Adrenal gland (tissue), 5 donors: Measurements from ENCODE around the gene TFF3.

Experiments used
- POLR2A ChIP-seq, 2 donors: fragments of 450-650 bp; IDR thresholded peaks; one replicate each; pipeline ENCODE4 v1.6.1; 2017; ENCODE audit warnings: antibody characterized with exemption in 2 of 2, mild to moderate bottlenecking in 2 of 2, moderate library complexity in 1 of 2
- TF ChIP-seq, protein P1 (sequence below), 6 experiments: fragments of 450-650 bp in 4 of 6; fragments of 200-600 bp in 2 of 6; sonication (generic) in 1 of 6; IDR thresholded peaks; 1 replicate in 5 of 6; 2 replicates in 1 of 6; pipeline versions ENCODE4 v1.5.1 to v1.8.0; 2016 to 2021; ENCODE audit warnings: antibody characterized with exemption in 6 of 6, mild to moderate bottlenecking in 2 of 6, moderate library complexity in 1 of 6
- donor health status: DM: no; HTN: no; CAD: no.

DNA sequence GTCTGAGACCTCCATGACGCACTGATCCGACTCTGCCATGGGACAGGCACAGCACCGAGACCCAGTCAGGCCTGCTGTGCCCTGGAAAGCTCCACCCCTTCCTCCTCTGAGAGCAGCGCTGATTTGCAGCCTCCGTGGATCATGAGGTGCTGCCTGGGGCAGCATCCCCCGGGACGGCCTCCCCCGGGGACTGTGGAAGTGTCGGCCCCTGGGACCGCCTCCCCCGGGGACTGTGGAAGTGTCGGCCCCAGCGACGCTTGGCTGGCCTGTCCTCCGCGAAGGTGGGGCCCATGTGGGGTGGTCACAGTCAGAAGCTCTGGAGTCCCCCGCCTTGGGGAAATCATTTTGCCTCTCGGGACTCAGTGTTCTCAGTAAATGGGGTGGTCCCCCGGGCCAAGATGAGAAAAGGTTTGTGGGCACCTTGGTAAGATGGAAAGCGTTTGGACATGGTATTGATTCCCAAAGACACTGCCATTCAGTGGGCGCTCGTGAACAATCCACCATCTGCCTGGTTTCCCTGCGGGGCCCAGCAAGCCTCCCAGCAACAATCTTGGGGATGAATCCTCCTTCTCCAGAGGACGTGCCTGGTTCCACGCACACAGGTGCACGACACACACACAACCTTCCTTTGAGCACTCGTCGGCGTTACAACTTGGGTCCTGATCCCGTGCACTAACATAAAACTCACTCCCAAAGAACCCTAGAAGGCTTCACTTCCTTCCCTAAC is 32.6 kb upstream of the TFF3 start:
- no peak for TF ChIP-seq POLR2A (IDR thresholded peaks at IDR 0.05)
- TF ChIP-seq, protein P1, sequence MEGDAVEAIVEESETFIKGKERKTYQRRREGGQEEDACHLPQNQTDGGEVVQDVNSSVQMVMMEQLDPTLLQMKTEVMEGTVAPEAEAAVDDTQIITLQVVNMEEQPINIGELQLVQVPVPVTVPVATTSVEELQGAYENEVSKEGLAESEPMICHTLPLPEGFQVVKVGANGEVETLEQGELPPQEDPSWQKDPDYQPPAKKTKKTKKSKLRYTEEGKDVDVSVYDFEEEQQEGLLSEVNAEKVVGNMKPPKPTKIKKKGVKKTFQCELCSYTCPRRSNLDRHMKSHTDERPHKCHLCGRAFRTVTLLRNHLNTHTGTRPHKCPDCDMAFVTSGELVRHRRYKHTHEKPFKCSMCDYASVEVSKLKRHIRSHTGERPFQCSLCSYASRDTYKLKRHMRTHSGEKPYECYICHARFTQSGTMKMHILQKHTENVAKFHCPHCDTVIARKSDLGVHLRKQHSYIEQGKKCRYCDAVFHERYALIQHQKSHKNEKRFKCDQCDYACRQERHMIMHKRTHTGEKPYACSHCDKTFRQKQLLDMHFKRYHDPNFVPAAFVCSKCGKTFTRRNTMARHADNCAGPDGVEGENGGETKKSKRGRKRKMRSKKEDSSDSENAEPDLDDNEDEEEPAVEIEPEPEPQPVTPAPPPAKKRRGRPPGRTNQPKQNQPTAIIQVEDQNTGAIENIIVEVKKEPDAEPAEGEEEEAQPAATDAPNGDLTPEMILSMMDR (IDR thresholded peaks at IDR 0.05): no peak
